Measurements from ENCODE around the gene LHX6. TPM values are rescaled to one million over a fixed set of nuclear protein-coding genes. Genes with fewer than 3 reads are reported as not detected.

The LHX6 gene
- polyA plus RNA-seq, 1 donor from 2014 or later = 0.14 TPM

GRCh38 chr9:122159026-122159924 lies 69.5 kb downstream of the LHX6 start, which contains the start of the genes MORN5 and NDUFA8:
Gene MORN5 (plus strand): TSS chr9:122159908. CDS start chr9:122159973, 65 bp downstream.
Gene NDUFA8 (minus strand): TSS chr9:122159779. CDS start chr9:122159677, 102 bp downstream.
- Histone ChIP-seq H2AFZ (ENCODE audit: low read depth, low read length) (peak within 1 kb of the TSS; percentile 74), H3F3A (ENCODE audit: insufficient read depth, low read length, poor library complexity, severe bottlenecking) (no peaks in the 10 kb centered on the region), H3K27ac (ENCODE audit: low read length) (peak within 1 kb of the TSS; percentile 66), H3K9ac (ENCODE audit: low read length) (peak within 1 kb of the TSS; percentile 87), H3K36me3 (ENCODE audit: insufficient read depth, low read length) (no peaks in the 10 kb centered on the region), H4K20me1 (ENCODE audit: insufficient read depth) (no peaks in the 10 kb centered on the region), H3K4me3 (ENCODE audit: low read length) (peak within 1 kb of the TSS; percentile 79), H3K4me2 (ENCODE audit: low read length) (peak within 1 kb of the TSS; percentile 83), H3K79me2 (replicated peaks; ENCODE audit: insufficient read depth, low read length) (peaks cover 35% of the 10 kb centered on the region), H3K9me2 (ENCODE audit: insufficient read depth, low read length) (no peaks in the 10 kb centered on the region), H3K9me3 (ENCODE audit: low read length) (no peaks in the 10 kb centered on the region), H3K27me3 (ENCODE audit: insufficient read depth, low read depth, low read length) (no peaks in the 10 kb centered on the region)
- TF ChIP-seq TAF1 (IDR thresholded peaks at IDR 0.05; ENCODE audit: low read depth) (peak; percentile 52), EP300 (conservative IDR thresholded peaks at IDR 0.05; ENCODE audit: poor library complexity, severe bottlenecking) (no peak), RAD21 (conservative IDR thresholded peaks at IDR 0.05) (no peak), POLR2AphosphoS5 (IDR thresholded peaks at IDR 0.05) (peak; percentile 96), REST (IDR thresholded peaks at IDR 0.05; ENCODE audit: borderline replicate concordance) (peak; percentile 60), SMC3 (conservative IDR thresholded peaks at IDR 0.05; ENCODE audit: poor library complexity) (peak; percentile 23), MXI1 (conservative IDR thresholded peaks at IDR 0.05; ENCODE audit: poor library complexity, severe bottlenecking) (peak; percentile 63), EZH2 (IDR thresholded peaks at IDR 0.05; ENCODE audit: borderline replicate concordance, insufficient read depth, low read length, poor library complexity, severe bottlenecking) (no peak), CTCF (IDR thresholded peaks at IDR 0.05; ENCODE audit: poor library complexity, severe bottlenecking) (peak; percentile 53)

GRCh38 chr9:122158202-122158601 lies 70.6 kb downstream of the LHX6 start:
- no peak overlapping the region for H3K9ac ChIP-seq (ENCODE audit: low read length)
- no peak overlapping the region for H3K27ac ChIP-seq (ENCODE audit: low read length)
- no peak overlapping the region for H3K4me2 ChIP-seq (ENCODE audit: low read length)
- no peaks in the 10 kb centered on the region for H3K9me3 ChIP-seq (ENCODE audit: low read length)
- no peaks in the 10 kb centered on the region for H3K36me3 ChIP-seq (ENCODE audit: insufficient read depth, low read length)
- H3K79me2 ChIP-seq (replicated peaks; ENCODE audit: insufficient read depth, low read length) = peaks cover 44% of the 10 kb centered on the region
- H3K9me2 ChIP-seq (ENCODE audit: insufficient read depth, low read length) = no peaks in the 10 kb centered on the region
- H2AFZ ChIP-seq (ENCODE audit: low read depth, low read length) = no peak overlapping the region
- peak overlapping the region; percentile 43 for H3K4me3 ChIP-seq (ENCODE audit: low read length)
- no peaks in the 10 kb centered on the region for H4K20me1 ChIP-seq (ENCODE audit: insufficient read depth)
- no peaks in the 10 kb centered on the region for H3K27me3 ChIP-seq (ENCODE audit: insufficient read depth, low read depth, low read length)
- peak; percentile 36 for TF ChIP-seq CTCF (IDR thresholded peaks at IDR 0.05; ENCODE audit: poor library complexity, severe bottlenecking)
- TF ChIP-seq REST (IDR thresholded peaks at IDR 0.05; ENCODE audit: borderline replicate concordance) = no peak
- H3F3A ChIP-seq (ENCODE audit: insufficient read depth, low read length, poor library complexity, severe bottlenecking) = no peaks in the 10 kb centered on the region
